Activated CD8-positive, alpha-beta memory T cell treated with anti-CD3 and anti-CD28 coated beads, Interleukin-2, amount 50 U/mL, for 1 hour (primary cell): Measurements from ENCODE around the gene RAB11FIP5.
"Not testable (repeated sequence)": the region's sequence is repeated elsewhere in the genome, so short reads cannot be mapped to it uniquely, and the experiment has no call there.

Experiments used
- DNase-seq: peaks from one replicate; pipeline ENCODE4 v3.0.0-alpha.2; 2020; ENCODE audit errors: extremely low read depth

Gene RAB11FIP5

GRCh38 chr2:73112913-73113854 lies at the start of gene RAB11FIP5:
RAB11FIP5 (minus strand) TSS chr2:73112948; CDS start chr2:73112777, 171 bp downstream.
- DNase-seq, result peak; percentile 17

GRCh38 chr2:73156539-73157124 lies 43.9 kb upstream of the RAB11FIP5 start:
- no peak for DNase-seq

GRCh38 chr2:73142937-73143336 lies 30.2 kb upstream of the RAB11FIP5 start:
- no peak for DNase-seq

GRCh38 chr2:73141896-73142295 lies 29.1 kb upstream of the RAB11FIP5 start:
- DNase-seq, result no peak

GRCh38 chr2:73135236-73135635 lies 22.5 kb upstream of the RAB11FIP5 start:
- DNase-seq, result no peak

GRCh38 chr2:73134471-73134870 lies 21.7 kb upstream of the RAB11FIP5 start:
- no peak for DNase-seq

- DNase-seq, result no peak
Observed at GRCh38 chr2:73133566-73134197, 20.9 kb upstream of the RAB11FIP5 start.

GRCh38 chr2:73131807-73132206 lies 19.1 kb upstream of the RAB11FIP5 start:
- no peak for DNase-seq

GRCh38 chr2:73130790-73131189 lies 18.0 kb upstream of the RAB11FIP5 start:
- no peak for DNase-seq

- DNase-seq, result no peak
Observed at GRCh38 chr2:73128841-73129535, 16.2 kb upstream of the RAB11FIP5 start.

- no peak for DNase-seq
Observed at GRCh38 chr2:73122536-73122935, 9.8 kb upstream of the RAB11FIP5 start.

- not testable (repeated sequence) for DNase-seq
Observed at GRCh38 chr2:73119611-73120239, 7.0 kb upstream of the RAB11FIP5 start.

- DNase-seq, result no peak
Observed at GRCh38 chr2:73117441-73117840, 4.7 kb upstream of the RAB11FIP5 start.

GRCh38 chr2:73116182-73116960 lies 3.6 kb upstream of the RAB11FIP5 start:
- no peak for DNase-seq

GRCh38 chr2:73114273-73114867 lies 1.6 kb upstream of the RAB11FIP5 start:
- no peak for DNase-seq

- no peak for DNase-seq
Observed at GRCh38 chr2:73112026-73112912, 479 bp downstream of the RAB11FIP5 start.

GRCh38 chr2:73111073-73112025 lies 1.4 kb downstream of the RAB11FIP5 start:
- no peak for DNase-seq
